AG08395 (cell line): ENCODE measurements around the gene PRSS21.
A peak's percentile ranks its signal among the peaks of the same experiment; 100 is the strongest.

Experiments
- DNase-seq: peaks from one replicate; pipeline ENCODE4 v3.0.0; 2012; ENCODE audit warnings: mixed read lengths, low spot score

The PRSS21 gene

GRCh38 chr16:2816751-2817339 lies at the start of gene PRSS21:
TSS of gene PRSS21 (plus strand) at chr16:2817237. CDS start at chr16:2817269, 32 bp downstream.
- no peak for DNase-seq

DNA sequence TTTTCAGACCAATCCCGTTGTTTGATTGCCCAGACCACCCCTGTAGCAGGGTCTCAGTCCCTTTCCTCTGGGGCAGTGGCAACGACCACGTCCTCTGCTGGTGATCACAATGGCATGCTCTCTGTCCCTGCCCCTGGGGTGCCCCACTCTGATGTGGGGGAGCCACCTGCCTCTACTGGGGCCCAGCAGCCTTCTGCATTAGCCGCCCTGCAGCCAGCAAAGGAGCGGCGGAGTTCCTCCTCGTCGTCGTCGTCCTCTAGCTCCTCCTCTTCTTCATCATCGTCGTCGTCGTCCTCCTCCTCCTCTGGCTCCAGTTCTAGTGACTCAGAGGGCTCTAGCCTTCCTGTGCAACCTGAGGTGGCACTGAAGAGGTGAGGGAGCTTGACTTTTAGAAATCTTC lies 49.1 kb upstream of the PRSS21 start:
- no peak for DNase-seq

DNA sequence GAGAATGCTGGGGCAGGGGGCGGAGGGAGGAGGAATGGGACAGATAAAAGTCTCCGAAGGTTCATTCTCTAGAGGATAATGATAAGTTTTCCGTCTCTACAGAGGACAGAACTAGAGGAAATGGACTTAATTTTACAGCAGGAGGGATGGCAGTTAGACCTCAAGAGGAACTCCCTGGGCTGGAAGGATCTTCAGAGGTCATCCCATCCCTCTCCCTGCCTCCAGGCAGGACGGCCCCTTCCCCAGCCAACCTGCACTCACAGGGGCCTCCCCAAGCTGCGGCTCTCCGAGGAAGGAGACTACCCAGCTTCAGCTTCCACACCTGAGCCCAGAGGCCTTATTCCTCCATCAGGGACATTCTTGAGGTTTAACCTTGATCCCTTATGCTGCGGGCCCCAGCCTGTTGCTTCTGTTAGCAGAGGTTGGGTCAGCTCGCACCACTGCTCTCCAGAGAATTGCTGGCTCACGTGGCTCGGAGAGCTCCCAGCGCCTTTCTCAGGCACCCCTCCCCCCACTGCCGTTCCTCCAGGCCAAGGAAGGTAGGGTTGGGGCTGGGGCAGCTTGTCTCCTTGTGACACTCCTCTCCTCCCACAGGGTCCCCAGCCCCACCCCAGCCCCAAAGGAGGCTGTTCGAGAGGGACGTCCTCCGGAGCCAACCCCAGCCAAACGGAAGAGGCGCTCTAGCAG lies 48.5 kb upstream of the PRSS21 start:
- no peak for DNase-seq

GRCh38 chr16:2769100-2769529 lies 47.9 kb upstream of the PRSS21 start:
- no peak for DNase-seq

- DNase-seq: peak; percentile 32
These were observed 47.4 kb upstream of the PRSS21 start for GRCh38 chr16:2769675-2770056.

- DNase-seq: no peak
These were observed 46.7 kb upstream of the PRSS21 start for GRCh38 chr16:2770057-2770951.

- no peak for DNase-seq
These were observed 45.3 kb upstream of the PRSS21 start for GRCh38 chr16:2771496-2772402.

DNA sequence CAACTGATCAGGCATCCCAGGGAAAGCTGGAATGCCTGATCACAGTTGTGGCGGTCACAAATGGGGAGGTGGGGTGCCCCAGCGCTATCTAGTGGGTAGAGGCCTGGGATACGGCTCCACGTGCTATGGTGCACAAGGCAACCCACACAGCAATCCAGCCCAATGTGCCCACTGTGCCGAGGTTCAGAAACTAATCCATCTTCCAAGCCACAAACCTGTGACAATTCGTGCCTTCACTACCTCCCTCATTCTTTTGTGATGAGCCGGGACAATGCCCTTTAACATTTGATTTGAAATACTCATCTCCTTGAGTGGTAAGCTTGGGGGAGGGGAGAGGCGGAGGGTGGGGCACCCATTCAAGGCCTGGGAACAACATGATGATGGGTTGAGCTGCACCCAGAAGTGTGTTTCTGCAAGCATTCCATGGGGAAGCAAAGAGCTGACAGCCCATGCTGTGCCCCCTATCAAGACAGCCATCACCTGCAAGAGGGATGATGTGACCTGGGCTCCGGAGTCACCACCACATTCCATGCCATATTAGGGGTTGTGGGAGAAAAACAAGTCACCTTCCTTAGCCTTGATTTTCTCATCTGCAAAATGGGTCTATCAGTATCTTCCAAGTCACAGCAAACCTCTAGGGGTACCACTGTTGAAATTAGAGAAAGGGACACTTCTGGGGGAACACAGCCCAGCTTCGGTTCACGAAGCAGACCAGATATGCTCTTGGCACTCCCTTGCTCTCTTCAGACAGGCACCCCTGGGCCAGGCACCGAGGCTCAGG lies 43.7 kb upstream of the PRSS21 start:
- DNase-seq: no peak

DNA sequence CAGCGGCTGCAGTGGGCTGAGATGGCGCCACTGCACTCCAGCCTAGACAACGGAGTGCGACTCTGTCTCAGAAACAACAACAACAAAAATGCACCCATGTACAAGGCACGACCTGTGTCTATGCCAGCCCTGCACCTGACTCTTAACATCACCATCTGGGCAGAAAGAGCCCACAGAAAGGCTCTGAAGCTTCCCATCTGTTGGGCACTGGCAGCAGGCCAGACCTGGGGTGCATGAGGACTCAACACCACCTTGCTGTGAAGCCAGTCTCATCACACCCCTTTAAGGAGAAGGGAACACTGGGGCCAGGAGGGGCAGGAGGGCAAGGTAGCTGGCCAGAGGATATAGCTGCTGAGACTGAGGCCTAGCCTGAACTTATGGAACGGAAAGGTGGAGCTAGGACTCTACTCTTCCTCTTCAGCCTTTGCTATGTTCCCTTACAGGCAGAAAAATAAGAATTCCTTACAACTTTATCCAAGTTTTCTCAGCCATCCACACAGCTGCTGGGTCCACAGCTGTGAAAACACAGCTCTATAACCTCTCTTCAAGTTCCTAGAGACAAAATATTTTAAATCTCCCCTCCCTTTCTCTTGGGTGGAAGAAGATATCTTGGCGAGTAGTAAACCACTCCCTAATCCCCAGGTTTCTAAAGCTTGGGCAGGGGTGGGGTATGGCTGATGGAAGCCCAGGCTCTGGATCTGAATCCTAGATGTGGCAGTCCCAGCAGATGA lies 42.7 kb upstream of the PRSS21 start:
- DNase-seq: no peak

DNA sequence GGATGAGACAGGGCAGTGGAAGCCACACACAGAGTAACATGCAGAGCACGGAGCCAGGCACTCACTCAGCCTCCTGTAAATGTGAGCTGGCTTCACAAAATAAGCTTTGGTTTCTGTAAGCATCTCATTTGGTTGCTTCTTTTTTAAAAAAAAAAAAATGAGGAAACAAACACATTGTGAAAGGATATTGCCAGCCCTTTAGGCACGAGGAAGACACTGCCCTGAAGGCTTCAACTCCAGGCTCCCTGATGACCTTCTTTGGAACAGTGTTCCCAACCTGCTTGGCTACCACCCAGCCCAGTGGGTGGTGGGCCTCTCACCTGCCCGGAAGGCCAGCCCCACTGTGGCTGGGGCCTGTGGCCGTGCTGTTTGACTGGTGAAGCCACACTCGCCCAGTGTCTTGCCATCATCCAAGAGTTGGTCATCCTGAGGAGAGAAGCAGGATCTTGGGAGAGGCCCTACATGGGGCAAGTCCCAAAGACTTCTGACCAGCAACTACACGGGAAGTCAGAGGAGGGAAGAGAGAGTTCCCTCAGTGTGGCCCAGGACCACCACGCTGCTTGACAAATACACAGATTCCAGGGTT lies 41.8 kb upstream of the PRSS21 start:
- no peak for DNase-seq

- DNase-seq: no peak
These were observed 41.1 kb upstream of the PRSS21 start for GRCh38 chr16:2775765-2776499.

GRCh38 chr16:2776500-2777139 lies 40.4 kb upstream of the PRSS21 start:
- DNase-seq: no peak

- peak; percentile 97 for DNase-seq
These were observed 39.7 kb upstream of the PRSS21 start, which contains the start of gene ELOB for GRCh38 chr16:2777231-2777902. TSS of gene ELOB (minus strand) at chr16:2777280. CDS start at chr16:2777239, 41 bp downstream.

GRCh38 chr16:2777903-2778629 lies 39.0 kb upstream of the PRSS21 start:
- no peak for DNase-seq

DNA sequence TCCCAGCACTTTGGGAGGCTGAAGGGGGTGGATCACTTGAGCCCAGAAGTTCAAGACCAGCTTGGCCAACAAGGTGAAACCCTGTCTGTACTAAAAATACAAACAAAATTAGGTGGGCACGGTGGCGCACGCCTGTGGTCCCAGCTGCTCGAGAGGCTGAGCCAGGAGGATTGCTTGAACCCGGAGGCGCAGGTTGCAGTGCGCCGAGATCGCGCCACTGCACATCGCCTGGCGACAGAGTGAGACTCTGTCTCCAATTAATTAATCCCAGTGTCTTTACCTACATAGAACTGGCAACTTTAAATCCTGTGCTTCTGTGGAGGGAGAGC lies 38.4 kb upstream of the PRSS21 start:
- DNase-seq: no peak

- DNase-seq: no peak
These were observed 37.7 kb upstream of the PRSS21 start for GRCh38 chr16:2779151-2779920.
